Measurements from ENCODE around the gene IRAK3. TPM values are rescaled to one million over a fixed set of nuclear protein-coding genes. Genes with fewer than 3 reads are reported as not detected.
"Not testable (repeated sequence)": the region's sequence is repeated elsewhere in the genome, so short reads cannot be mapped to it uniquely, and the experiment has no call there.

IRAK3 gene
- total RNA-seq, 1 experiment from 2014 or later: 0.12 TPM

DNA sequence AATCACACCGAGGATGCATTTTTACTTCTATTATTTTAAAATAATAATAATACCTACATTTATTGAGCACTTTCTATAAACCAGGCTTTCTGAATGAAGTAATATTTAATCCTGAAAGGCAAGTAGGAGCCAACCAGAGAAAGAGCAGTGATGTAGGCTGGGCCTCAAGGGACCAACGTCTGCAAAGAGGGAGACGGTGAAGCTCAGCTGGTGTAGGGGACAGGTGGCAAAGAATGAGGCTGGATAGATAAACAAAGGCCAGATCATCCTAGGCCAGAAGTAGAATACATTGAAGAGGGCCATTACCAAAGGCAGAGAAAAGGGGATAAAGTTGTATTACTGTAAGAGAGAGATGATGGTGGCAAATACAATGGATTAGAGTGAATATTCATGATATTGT, 18.4 kb upstream of the IRAK3 start (continued):
- TF ChIP-seq FOSL1 (IDR thresholded peaks at IDR 0.05; ENCODE audit: low read depth): no peak
- TF ChIP-seq JUND (IDR thresholded peaks at IDR 0.05): no peak
- no peak for TF ChIP-seq SRF (IDR thresholded peaks at IDR 0.05; ENCODE audit: low read depth)
- TF ChIP-seq ZNF274 (IDR thresholded peaks at IDR 0.05; ENCODE audit: low read depth, low read length): no peak
- no peak for TF ChIP-seq YY1 (IDR thresholded peaks at IDR 0.05; ENCODE audit: extremely low read depth, insufficient replicate concordance, low read depth, low read length)
- TF ChIP-seq RAD21 (IDR thresholded peaks at IDR 0.05; ENCODE audit: low read depth): no peak
- TF ChIP-seq POLR2A (IDR thresholded peaks at IDR 0.05; ENCODE audit: borderline replicate concordance, extremely low read depth, insufficient read depth, insufficient read length): no peak
- no peak for TF ChIP-seq TCF7L2 (IDR thresholded peaks at IDR 0.05; ENCODE audit: borderline replicate concordance, extremely low read depth, insufficient read depth, insufficient read length)

DNA sequence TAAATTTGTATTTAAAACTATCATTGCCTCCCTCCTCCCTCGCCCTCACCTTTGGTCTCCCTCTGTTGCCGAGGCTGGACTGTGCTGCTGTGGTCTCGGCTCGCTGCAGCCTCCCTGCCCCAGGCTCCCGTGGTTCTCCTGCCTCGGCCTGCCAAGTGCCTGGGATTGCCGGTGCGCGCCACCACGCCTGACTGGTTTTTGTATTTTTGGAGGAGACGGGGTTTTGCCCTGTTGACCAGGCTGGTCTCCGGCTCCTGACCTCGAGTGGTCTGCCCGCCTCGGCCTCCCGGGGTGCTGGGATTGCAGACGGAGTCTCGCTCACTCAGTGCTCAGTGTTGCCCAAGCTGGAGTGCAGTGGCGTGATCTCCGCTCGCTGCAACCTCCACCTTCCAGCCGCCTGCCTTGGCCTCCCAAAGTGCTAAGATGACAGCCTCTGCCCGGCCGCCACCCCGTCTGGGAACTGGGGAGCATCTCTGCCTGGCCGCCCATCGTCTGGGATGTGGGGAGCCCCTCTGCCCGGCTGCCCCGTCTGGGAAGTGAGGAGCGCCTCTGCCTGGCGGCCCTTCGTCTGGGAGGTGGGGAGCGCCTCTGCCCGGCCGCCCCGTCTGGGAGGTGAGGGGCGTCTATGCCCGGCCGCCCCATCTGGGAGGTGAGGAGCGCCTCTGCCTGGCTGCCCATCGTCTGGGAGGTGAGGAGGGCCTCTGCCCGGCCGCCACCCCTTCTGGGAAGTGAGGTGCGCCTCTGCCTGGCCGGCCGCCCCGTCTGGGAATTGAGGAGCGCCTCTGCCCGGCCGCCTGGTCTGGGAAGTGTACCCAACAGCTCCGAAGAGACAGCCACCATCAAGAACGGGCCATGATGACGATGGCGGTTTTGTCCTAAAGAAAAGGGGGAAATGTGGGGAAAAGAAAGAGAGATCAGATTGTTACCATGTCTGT, 14.4 kb upstream of the IRAK3 start:
- POLR2A ChIA-PET; BruUV-seq (replicated peaks); CTCF ChIA-PET; H2AFZ ChIP-seq (ENCODE audit: low read depth, low read length, poor library complexity, severe bottlenecking); H3K27me3 ChIP-seq (ENCODE audit: insufficient read depth, low read length); H4K20me1 ChIP-seq (ENCODE audit: insufficient read depth); H3K27ac ChIP-seq (ENCODE audit: low read depth, low read length); H3K4me3 ChIP-seq (replicated peaks in 1 of 2; ENCODE audit: low read depth in 1 of 2, low read length in 2 of 2); H3K36me3 ChIP-seq (ENCODE audit: control insufficient read depth in 1 of 2, insufficient read depth in 2 of 2, low read length in 2 of 2); H3K4me2 ChIP-seq (ENCODE audit: low read length); H3K79me2 ChIP-seq (ENCODE audit: insufficient read depth, low read length); H3K4me1 ChIP-seq (ENCODE audit: control insufficient read depth in 1 of 2, insufficient read depth in 2 of 2, low read length in 2 of 2); RAD21 ChIA-PET (ENCODE audit: low non-redundant PET in 1 of 2, low total read pairs in 2 of 2, uncharacterized antibody in 2 of 2, unreplicated experiment in 2 of 2); DNase-seq (ENCODE audit: low read depth, low spot score); H3K9me3 ChIP-seq (ENCODE audit: control insufficient read depth in 1 of 2, insufficient read depth in 1 of 2, low read depth in 1 of 2, low read length in 2 of 2); H3K9ac ChIP-seq (ENCODE audit: low read length); ATAC-seq; intact Hi-C loops (cut with micrococcal nuclease); H3K9me2 ChIP-seq (ENCODE audit: insufficient read depth): not testable (repeated sequence)
